GM18520 (cell line): Measurements from ENCODE around the gene PHF1.
"Not testable (repeated sequence)": the region's sequence is repeated elsewhere in the genome, so short reads cannot be mapped to it uniquely, and the experiment has no call there.

ENCODE experiments used
- ATAC-seq: cut with Tn5 transposase; IDR thresholded peaks from one replicate; pipeline ENCODE4 v1.9.1; 2021; ENCODE audit not compliant: unreplicated experiment

The PHF1 gene

GRCh38 chr6:33410711-33411631 is at the start of gene PHF1:
PHF1 (plus strand) TSS chr6:33411014; CDS start chr6:33412264, 1,250 bp downstream.
- peak; percentile 16 for ATAC-seq

DNA sequence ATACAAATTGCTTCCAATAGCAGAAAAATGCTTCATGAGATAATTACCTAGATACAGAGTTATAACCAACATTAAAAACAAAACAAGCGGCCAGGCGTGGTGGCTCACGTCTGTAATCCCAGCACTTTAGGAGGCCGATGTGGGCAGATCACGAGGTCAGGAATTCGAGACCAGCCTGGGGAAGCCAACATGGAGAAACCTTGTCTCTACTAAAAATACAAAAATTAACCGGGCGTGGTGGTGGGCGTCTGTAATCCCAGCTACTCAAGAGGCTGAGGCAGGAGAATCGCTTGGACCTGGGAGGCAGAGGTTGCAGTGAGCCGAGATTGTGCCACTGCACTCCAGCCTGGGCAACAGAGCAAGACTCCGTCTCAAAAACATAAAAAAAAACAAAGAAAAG is 47.3 kb upstream of the PHF1 start:
- ATAC-seq = not testable (repeated sequence)

GRCh38 chr6:33364475-33365205 is 46.2 kb upstream of the PHF1 start:
- not testable (repeated sequence) for ATAC-seq

- ATAC-seq = not testable (repeated sequence)
These were observed 45.4 kb upstream of the PHF1 start for GRCh38 chr6:33365206-33365971.

DNA sequence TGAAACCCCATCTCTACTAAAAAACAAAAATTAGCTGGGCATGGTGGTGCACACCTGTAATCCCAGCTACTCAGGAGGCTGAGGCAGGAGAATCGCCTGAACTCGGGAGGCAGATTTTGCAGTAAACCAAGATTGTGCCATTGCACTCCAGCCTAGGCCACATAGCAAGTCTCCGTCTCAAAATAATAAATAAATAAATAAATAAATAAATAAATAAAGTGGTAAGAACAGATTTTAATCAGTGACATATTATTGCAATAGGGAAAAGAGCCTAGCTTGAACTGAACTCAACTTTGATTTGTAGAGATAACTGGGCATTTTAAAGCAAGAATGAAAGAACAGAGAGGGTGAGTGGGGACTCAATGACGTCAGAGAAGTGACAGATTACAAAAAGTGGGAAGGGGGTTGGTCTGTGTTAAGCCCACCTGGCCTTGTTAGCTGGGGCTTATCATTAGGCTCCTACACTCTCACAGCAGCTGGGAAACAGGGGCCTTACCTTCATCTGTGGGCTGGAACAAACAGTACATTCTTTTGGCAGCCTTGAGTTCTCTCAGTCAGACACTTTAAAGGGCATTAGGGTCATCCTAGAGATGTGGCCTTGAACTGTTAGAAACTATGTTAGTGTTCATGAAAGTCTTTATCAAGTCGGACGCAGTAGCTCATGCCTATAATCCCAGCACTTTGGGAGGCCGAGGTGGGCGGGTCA is 43.7 kb upstream of the PHF1 start:
- no peak for ATAC-seq

GRCh38 chr6:33367715-33368025 is 43.1 kb upstream of the PHF1 start:
- not testable (repeated sequence) for ATAC-seq

DNA sequence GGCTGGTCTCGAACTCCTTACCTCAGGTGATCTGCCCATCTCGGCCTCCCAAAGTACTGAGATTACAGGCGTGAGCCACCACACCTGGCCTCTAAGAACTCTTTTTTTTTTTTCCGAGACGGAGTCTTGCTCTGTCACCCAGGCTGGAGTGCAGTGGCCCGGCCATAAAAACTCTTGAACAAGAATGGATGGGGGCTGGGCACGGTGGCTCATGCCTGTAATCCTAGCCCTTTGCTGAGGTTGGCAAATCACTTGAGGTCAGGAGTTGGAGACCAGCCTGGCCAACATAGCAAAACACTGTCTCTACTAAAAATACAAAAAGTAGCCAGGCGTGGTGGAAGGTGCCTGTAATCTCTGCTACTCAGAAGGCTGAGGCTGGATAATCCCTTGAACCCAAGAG is 38.9 kb upstream of the PHF1 start:
- not testable (repeated sequence) for ATAC-seq

DNA sequence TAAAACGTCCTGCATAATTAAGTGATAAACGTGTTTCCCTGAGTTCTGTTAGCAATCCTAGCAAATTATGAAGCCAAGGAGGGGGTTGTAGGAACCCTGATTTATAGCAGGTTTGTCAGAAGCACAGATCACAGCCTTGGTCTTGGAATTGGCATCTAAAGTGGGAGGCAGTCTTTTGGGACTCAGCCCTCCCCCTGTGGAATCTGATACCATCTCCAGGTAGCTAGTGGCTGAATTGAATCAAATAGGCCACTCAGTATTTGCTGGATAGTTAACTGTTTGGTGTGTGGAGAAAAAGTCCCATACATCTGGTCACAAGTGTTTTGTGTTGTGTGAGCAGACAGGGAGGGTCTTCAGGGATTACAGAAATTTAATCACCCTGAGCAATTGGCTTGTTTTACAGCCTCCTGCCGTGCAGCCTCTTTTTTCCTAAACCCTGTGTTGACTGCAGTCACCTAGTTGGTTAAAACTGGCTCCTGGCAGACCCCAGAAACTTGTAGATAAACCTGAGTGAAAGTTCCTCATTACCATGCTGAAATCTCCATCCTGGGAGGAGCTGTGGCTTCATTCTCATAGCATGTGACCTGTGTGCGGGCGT is 38.2 kb upstream of the PHF1 start:
- ATAC-seq = no peak

DNA sequence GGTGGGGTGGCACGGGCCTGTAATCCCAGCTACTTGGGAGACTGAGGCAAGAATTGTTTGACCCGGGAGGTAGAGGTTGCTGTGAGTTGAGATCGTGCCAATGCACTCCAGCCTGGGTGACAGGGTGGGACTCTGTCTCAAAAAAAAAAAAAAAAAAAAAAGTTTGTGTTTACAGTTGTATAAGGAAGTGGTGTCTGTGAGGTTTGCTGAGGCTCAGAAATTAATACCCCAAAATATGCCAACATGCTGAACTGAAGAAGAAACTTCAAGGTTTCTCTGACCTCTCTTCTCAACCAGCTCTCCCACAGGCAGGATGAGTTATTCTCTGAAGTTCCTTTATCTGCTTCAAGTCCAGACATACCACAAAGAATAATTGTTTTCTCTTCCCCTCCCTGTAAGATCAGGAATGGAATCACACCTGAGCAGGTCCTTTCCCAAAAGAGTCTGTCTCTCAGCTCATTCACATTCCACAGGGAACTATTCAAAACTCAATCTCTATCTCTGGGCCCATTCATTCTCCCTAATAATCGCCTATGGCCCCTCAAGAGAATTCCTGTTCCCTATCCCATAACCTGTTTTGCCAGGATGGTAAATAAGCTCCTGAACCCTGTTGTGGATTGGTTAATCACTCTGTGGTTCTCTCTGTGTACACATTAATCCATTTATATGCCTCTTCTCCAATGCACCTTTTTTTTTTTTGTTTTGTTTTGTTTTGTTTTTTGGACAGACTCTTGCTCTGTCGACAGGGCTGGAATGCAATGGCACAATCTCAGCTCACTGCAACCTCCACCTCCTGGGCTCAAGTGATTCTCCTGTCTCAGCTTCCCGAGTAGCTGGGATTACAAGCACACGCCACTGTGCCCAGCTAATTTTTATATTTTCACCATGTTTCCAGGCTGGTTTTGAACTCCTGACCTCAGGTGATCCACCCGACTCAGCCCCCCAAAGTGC is 36.6 kb upstream of the PHF1 start:
- ATAC-seq = no peak

DNA sequence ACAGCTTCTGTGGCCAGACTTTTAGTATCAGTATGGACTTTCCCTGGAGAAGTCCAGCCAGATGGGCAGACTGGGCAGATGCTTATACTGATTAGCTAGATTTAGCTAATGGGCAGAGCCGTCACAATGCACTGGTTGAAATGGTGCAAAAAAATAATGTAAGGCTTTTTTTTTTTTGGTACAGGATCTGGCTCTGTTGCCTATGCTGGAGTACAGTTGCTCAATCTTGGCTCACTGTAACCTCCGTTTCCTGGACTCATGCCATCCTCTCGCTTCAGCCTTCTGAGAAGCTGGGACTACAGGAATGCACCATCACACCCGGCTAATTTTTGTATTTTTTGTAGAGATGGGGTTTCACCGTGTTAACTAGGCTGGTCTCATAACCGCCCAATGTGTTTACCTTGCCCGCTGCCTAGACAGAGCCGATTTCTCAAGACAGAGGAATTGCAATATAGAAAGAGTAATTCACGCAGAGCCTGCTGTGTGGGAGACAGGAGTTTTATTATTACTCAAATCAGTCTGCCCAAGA is 35.6 kb upstream of the PHF1 start:
- ATAC-seq = no peak

- no peak for ATAC-seq
These were observed 33.6 kb upstream of the PHF1 start for GRCh38 chr6:33377171-33377570.

DNA sequence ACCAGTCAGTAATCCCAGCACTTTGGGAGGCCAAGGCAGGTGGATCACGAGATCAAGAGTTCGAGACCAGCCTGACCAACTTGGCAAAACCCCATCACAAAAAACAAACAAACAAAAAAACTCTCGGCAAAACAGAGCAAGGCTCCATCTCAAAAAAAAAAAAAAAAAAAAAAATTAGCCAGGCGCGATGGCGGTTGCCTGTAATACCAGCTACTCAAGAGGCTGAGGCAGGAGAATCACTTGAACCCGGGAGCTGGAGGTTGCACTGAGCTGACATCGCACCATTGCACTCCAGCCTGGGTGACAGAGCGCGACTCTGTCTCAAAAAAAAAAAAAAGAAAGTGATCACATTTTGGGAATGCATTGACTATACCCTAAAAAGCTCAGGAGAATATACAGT is 31.6 kb upstream of the PHF1 start:
- not testable (repeated sequence) for ATAC-seq

GRCh38 chr6:33380272-33380981 is 30.4 kb upstream of the PHF1 start:
- ATAC-seq = no peak

GRCh38 chr6:33383427-33384185 is 27.2 kb upstream of the PHF1 start:
- ATAC-seq = no peak

- ATAC-seq = no peak
These were observed 26.2 kb upstream of the PHF1 start for GRCh38 chr6:33384581-33385020.

DNA sequence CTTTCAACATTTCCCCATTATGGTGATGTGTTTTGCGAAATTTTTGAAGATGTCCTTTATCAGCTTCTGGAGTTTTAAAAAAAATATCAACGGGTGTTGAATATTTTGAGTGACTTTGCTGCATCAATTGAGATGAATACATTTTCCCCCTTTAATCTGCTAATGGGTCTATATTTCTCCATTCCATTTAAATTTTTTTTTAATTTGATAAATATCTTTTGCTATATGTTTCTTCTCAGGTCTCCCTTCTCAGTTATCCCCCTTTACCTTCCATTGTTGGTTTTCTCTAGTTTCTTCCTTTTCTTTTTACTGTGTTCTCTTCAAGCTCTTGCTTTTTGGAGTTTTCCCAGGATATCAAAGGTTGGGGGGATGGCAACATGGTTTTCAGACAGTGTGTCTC is 20.6 kb upstream of the PHF1 start:
- no peak for ATAC-seq

DNA sequence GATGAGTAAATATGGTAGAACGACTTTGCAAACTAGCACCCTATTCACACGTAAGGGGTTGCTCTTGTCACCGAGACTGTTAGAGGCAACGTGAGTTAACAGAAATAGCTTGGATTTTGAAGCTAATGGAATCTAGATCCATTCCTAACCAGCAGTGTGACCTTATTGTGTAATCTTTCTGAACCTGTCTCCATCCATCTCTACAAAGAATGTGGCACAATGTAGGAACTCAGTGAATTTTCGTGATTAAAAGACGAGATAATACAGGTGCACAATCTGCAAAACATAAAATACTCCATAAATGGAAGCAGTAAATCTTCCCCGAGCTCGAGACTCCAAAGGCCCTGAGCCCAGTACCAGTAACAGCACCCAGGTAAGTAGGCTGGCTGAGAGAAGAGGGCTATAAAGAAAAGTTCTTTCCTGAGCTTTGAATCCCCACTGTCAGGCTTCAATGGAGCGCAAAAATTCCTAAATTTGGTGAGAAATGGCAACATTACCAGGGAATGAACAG is 20.0 kb upstream of the PHF1 start:
- ATAC-seq = no peak
